KMS-11 (cell line): ENCODE measurements around the gene PRLH.

ENCODE experiments used
- H2AFZ ChIP-seq: fragments of 200-600 bp; sonication (generic); 2 replicates; pipeline ENCODE4 v1.6.1; 2016; ENCODE audit warnings: antibody characterized with exemption, mixed run types, low read depth
- H3K27ac ChIP-seq: fragments of 200-600 bp; sonication (generic); 2 replicates; pipeline ENCODE4 v1.6.1; 2016; ENCODE audit warnings: mild to moderate bottlenecking, mixed run types
- H3K27me3 ChIP-seq: fragments of 200-600 bp; sonication (generic); 2 replicates; pipeline ENCODE4 v1.6.1; 2017; ENCODE audit warnings: mild to moderate bottlenecking, low read depth, mixed run types, moderate library complexity; ENCODE audit not compliant: insufficient read depth
- H3K36me3 ChIP-seq: fragments of 200-600 bp; sonication (generic); 2 replicates; pipeline ENCODE4 v1.6.1; 2017; ENCODE audit warnings: mild to moderate bottlenecking, mixed run types; ENCODE audit not compliant: insufficient read depth
- H3K4me1 ChIP-seq: fragments of 200-600 bp; sonication (generic); 2 replicates; pipeline ENCODE4 v1.6.1; 2016; ENCODE audit warnings: mild to moderate bottlenecking, low read depth, mixed run types; ENCODE audit not compliant: poor library complexity, severe bottlenecking
- H3K4me2 ChIP-seq: fragments of 200-600 bp; sonication (generic); 2 replicates; pipeline ENCODE4 v1.7.0; 2016; ENCODE audit warnings: mild to moderate bottlenecking, mixed run types
- H3K4me3 ChIP-seq: fragments of 200-600 bp; sonication (generic); IDR thresholded peaks from 2 replicates; pipeline ENCODE4 v1.6.1; 2017; ENCODE audit warnings: low read depth, low read length, mixed read lengths; ENCODE audit not compliant: insufficient read depth
- H3K79me2 ChIP-seq: fragments of 200-600 bp; sonication (generic); 2 replicates; pipeline ENCODE4 v1.6.1; 2016; ENCODE audit warnings: low read depth, mixed run types; ENCODE audit not compliant: insufficient read depth
- H3K9ac ChIP-seq: fragments of 200-600 bp; sonication (generic); 2 replicates; pipeline ENCODE4 v1.6.1; 2016; ENCODE audit warnings: mild to moderate bottlenecking, mixed run types
- H4K20me1 ChIP-seq: fragments of 200-600 bp; sonication (generic); 2 replicates; pipeline ENCODE4 v1.6.1; 2016; ENCODE audit warnings: mild to moderate bottlenecking, mixed run types; ENCODE audit not compliant: insufficient read depth
- CTCF ChIP-seq: fragments of 200-600 bp; sonication (generic); conservative IDR thresholded peaks from 2 replicates; pipeline ENCODE4 v1.6.1; 2017; ENCODE audit warnings: low read depth, mild to moderate bottlenecking, antibody characterized with exemption, low read length, moderate library complexity, mixed read lengths

Gene PRLH

GRCh38 chr2:237533668-237534161, 32.7 kb upstream of the PRLH start:
- H3K27ac ChIP-seq = no peak overlapping the region
- H4K20me1 ChIP-seq = no peaks in the 10 kb centered on the region
- H3K79me2 ChIP-seq = no peaks in the 10 kb centered on the region
- H3K4me3 ChIP-seq = no peak overlapping the region
- H3K4me2 ChIP-seq = no peak overlapping the region
- no peak for TF ChIP-seq CTCF
- no peaks in the 10 kb centered on the region for H3K4me1 ChIP-seq
- no peaks in the 10 kb centered on the region for H3K27me3 ChIP-seq
- no peak overlapping the region for H3K9ac ChIP-seq
- H3K36me3 ChIP-seq = no peaks in the 10 kb centered on the region
- H2AFZ ChIP-seq = no peak overlapping the region

GRCh38 chr2:237534380-237534779, 32.0 kb upstream of the PRLH start:
- H3K27me3 ChIP-seq = no peaks in the 10 kb centered on the region
- H3K79me2 ChIP-seq = no peaks in the 10 kb centered on the region
- H2AFZ ChIP-seq = no peak overlapping the region
- H3K36me3 ChIP-seq = no peaks in the 10 kb centered on the region
- H3K4me2 ChIP-seq = no peak overlapping the region
- H3K4me1 ChIP-seq = no peaks in the 10 kb centered on the region
- no peak for TF ChIP-seq CTCF
- H3K9ac ChIP-seq = no peak overlapping the region
- H3K27ac ChIP-seq = no peak overlapping the region
- no peaks in the 10 kb centered on the region for H4K20me1 ChIP-seq
- H3K4me3 ChIP-seq = no peak overlapping the region

- peaks cover 3% of the 10 kb centered on the region; the same call in 1 of the 2 replicates for H3K27me3 ChIP-seq
- H3K9ac ChIP-seq = no peak overlapping the region
- no peak overlapping the region for H3K27ac ChIP-seq
- H3K4me1 ChIP-seq = no peaks in the 10 kb centered on the region
- no peaks in the 10 kb centered on the region for H3K36me3 ChIP-seq
- TF ChIP-seq CTCF = no peak
- no peak overlapping the region for H3K4me3 ChIP-seq
- H3K4me2 ChIP-seq = no peak overlapping the region
- H2AFZ ChIP-seq = no peak overlapping the region
- H4K20me1 ChIP-seq = no peaks in the 10 kb centered on the region
- H3K79me2 ChIP-seq = no peaks in the 10 kb centered on the region
Observed at GRCh38 chr2:237535385-237536082, 30.8 kb upstream of the PRLH start.

GRCh38 chr2:237536083-237536415, 30.3 kb upstream of the PRLH start:
- Histone ChIP-seq H3K36me3 (no peaks in the 10 kb centered on the region), H3K4me1 (no peaks in the 10 kb centered on the region), H3K27ac (no peak overlapping the region), H3K79me2 (no peaks in the 10 kb centered on the region), H3K9ac (no peak overlapping the region), H3K27me3 (peaks cover 4% of the 10 kb centered on the region; the same call in 1 of the 2 replicates), H3K4me2 (no peak overlapping the region), H2AFZ (no peak overlapping the region), H3K4me3 (no peak overlapping the region), H4K20me1 (no peaks in the 10 kb centered on the region)
- TF ChIP-seq CTCF = no peak
